ENCODE results near the gene ELOVL1.

ELOVL1 gene

DNA sequence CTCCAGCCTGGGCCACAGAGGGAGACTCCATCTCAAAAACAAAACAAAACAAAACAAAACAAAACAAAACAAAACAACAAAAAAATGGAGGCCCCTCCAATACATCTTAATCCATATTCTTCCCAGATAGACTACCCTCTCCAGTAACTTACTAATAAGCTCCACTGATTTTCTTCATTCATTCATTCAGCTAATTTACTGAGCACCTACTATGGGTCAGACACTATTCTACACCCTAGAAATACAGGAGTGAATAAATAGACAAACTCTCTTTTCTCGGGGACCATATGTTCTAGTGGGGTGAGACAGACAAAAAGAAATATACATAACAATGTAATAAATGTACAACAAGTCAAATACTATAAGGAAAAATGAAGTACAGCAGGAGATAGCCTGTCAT is 16.8 kb downstream of the ELOVL1 start:
- H3K4me1 Mint-ChIP-seq = peaks cover 41% of the 10 kb centered on the region
- H3K4me3 Mint-ChIP-seq = no peak overlapping the region
- H3K27ac Mint-ChIP-seq = no peak overlapping the region
- H3K27me3 Mint-ChIP-seq (ENCODE audit: low read depth, poor library complexity) = peaks cover 6% of the 10 kb centered on the region
- no peaks in the 10 kb centered on the region for H3K36me3 Mint-ChIP-seq (ENCODE audit: low read depth)
- DNase-seq = no peak
- H3K9me3 Mint-ChIP-seq = no peaks in the 10 kb centered on the region
- TF ChIP-seq, protein P1, sequence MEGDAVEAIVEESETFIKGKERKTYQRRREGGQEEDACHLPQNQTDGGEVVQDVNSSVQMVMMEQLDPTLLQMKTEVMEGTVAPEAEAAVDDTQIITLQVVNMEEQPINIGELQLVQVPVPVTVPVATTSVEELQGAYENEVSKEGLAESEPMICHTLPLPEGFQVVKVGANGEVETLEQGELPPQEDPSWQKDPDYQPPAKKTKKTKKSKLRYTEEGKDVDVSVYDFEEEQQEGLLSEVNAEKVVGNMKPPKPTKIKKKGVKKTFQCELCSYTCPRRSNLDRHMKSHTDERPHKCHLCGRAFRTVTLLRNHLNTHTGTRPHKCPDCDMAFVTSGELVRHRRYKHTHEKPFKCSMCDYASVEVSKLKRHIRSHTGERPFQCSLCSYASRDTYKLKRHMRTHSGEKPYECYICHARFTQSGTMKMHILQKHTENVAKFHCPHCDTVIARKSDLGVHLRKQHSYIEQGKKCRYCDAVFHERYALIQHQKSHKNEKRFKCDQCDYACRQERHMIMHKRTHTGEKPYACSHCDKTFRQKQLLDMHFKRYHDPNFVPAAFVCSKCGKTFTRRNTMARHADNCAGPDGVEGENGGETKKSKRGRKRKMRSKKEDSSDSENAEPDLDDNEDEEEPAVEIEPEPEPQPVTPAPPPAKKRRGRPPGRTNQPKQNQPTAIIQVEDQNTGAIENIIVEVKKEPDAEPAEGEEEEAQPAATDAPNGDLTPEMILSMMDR (IDR thresholded peaks at IDR 0.05) = no peak

GRCh38 chr1:43349594-43350306 is 18.1 kb downstream of the ELOVL1 start:
- TF ChIP-seq, protein P1 (IDR thresholded peaks at IDR 0.05) = no peak
- Mint-ChIP-seq H3K36me3 (ENCODE audit: low read depth) (no peaks in the 10 kb centered on the region), H3K4me3 (peak overlapping the region; percentile 84), H3K27ac (peak overlapping the region; percentile 100), H3K27me3 (ENCODE audit: low read depth, poor library complexity) (peaks cover 10% of the 10 kb centered on the region), H3K4me1 (peaks cover 41% of the 10 kb centered on the region), H3K9me3 (no peaks in the 10 kb centered on the region)
- no peak for DNase-seq

- Mint-ChIP-seq H3K4me1 (peaks cover 41% of the 10 kb centered on the region), H3K27ac (peak overlapping the region; percentile 100), H3K4me3 (peak overlapping the region; percentile 84), H3K36me3 (ENCODE audit: low read depth) (no peaks in the 10 kb centered on the region), H3K27me3 (ENCODE audit: low read depth, poor library complexity) (peaks cover 10% of the 10 kb centered on the region), H3K9me3 (no peaks in the 10 kb centered on the region)
- TF ChIP-seq, protein P1 (IDR thresholded peaks at IDR 0.05) = no peak
- DNase-seq = peak; percentile 97
Measured at GRCh38 chr1:43348809-43349593, 18.8 kb downstream of the ELOVL1 start.

DNA sequence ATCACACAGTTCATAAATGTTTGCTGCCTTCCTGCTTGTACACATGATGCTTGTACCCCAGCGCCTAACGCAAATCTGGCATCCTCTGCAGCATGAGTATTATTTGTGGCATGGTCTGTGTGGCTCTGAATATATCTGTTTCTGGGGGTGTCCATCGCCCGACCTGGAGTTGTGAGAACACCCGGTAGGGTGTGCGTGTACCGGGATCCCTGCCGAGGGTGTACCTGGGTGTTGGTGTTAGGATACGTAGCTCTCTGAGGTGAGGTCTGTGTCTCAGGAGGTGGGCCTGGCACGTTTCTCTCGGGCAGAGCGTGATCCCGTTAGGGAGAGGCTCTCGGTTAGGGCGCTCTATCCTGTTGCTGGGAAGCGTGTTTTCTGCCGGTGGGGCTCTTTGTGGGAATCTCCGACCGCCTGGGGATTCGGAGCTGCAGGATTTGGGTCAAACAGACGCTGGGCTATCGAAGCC is 19.4 kb downstream of the ELOVL1 start:
- Mint-ChIP-seq H3K27ac (no peak overlapping the region), H3K4me1 (peaks cover 41% of the 10 kb centered on the region), H3K9me3 (no peaks in the 10 kb centered on the region), H3K36me3 (ENCODE audit: low read depth) (no peaks in the 10 kb centered on the region), H3K4me3 (peak overlapping the region; percentile 79), H3K27me3 (ENCODE audit: low read depth, poor library complexity) (peaks cover 10% of the 10 kb centered on the region)
- DNase-seq = no peak
- TF ChIP-seq, protein P1 (IDR thresholded peaks at IDR 0.05) = no peak

DNA sequence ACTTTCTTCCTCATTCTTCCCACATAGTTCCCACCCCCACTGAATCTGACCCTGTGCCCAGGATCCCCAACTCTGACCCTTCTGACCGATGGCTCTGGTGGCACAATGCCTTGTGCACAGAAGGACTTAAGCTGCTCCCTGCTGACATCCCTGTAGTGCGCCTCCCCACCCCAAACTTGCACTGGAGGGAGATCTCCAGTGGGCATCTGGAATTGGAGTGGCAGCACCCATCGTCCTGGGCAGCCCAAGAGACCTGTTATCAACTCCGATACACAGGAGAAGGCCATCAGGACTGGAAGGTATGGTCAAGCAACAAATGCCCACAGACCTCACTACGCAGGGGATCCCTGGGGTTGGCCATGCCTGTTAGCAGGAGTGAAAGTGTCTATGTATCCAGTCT is 21.2 kb downstream of the ELOVL1 start:
- no peak overlapping the region for H3K27ac Mint-ChIP-seq
- H3K36me3 Mint-ChIP-seq (ENCODE audit: low read depth) = no peaks in the 10 kb centered on the region
- DNase-seq = no peak
- peaks cover 10% of the 10 kb centered on the region for H3K27me3 Mint-ChIP-seq (ENCODE audit: low read depth, poor library complexity)
- no peaks in the 10 kb centered on the region for H3K9me3 Mint-ChIP-seq
- TF ChIP-seq, protein P1 (IDR thresholded peaks at IDR 0.05) = no peak
- H3K4me3 Mint-ChIP-seq = no peak overlapping the region
- H3K4me1 Mint-ChIP-seq = peaks cover 28% of the 10 kb centered on the region

All from nephron progenitor cell (in vitro differentiated cells).